ENCODE measurements around the gene PDIA2.

PDIA2 gene

GRCh38 chr16:297832-298231 is 14.9 kb downstream of the PDIA2 start:
- no peak for DNase-seq (ENCODE audit: low read depth in 2 of 2)

GRCh38 chr16:301235-301634 is 18.3 kb downstream of the PDIA2 start:
- DNase-seq (ENCODE audit: low read depth in 2 of 2), result no peak

- DNase-seq (ENCODE audit: low read depth in 2 of 2), result no peak
Observed at GRCh38 chr16:301950-302349, 19.0 kb downstream of the PDIA2 start.

- DNase-seq (ENCODE audit: low read depth in 2 of 2), result no peak
Observed at GRCh38 chr16:303760-304505, 21.0 kb downstream of the PDIA2 start.

- no peak for DNase-seq (ENCODE audit: low read depth in 2 of 2)
Observed at GRCh38 chr16:305916-306626, 23.1 kb downstream of the PDIA2 start.

- no peak for DNase-seq (ENCODE audit: low read depth in 2 of 2)
Observed at GRCh38 chr16:306911-307370, 24.0 kb downstream of the PDIA2 start.

GRCh38 chr16:307691-308312 is 24.8 kb downstream of the PDIA2 start:
- DNase-seq (ENCODE audit: low read depth in 2 of 2), result no peak

GRCh38 chr16:309476-309875 is 26.5 kb downstream of the PDIA2 start:
- DNase-seq (ENCODE audit: low read depth in 2 of 2), result no peak

GRCh38 chr16:311725-312124 is 28.8 kb downstream of the PDIA2 start:
- no peak for DNase-seq (ENCODE audit: low read depth in 2 of 2)

- no peak for DNase-seq (ENCODE audit: low read depth in 2 of 2)
Observed at GRCh38 chr16:314351-314750, 31.4 kb downstream of the PDIA2 start.

- DNase-seq (ENCODE audit: low read depth in 2 of 2), result no peak
Observed at GRCh38 chr16:314795-315299, 31.9 kb downstream of the PDIA2 start.

GRCh38 chr16:316741-317464 is 33.9 kb downstream of the PDIA2 start:
- no peak for DNase-seq (ENCODE audit: low read depth in 2 of 2)

- DNase-seq (ENCODE audit: low read depth in 2 of 2), result no peak
Observed at GRCh38 chr16:317583-317982, 34.6 kb downstream of the PDIA2 start.

GRCh38 chr16:318628-319027 is 35.7 kb downstream of the PDIA2 start:
- DNase-seq (ENCODE audit: low read depth in 2 of 2), result no peak

GRCh38 chr16:320206-320605 is 37.2 kb downstream of the PDIA2 start:
- DNase-seq (ENCODE audit: low read depth in 2 of 2), result no peak

- DNase-seq (ENCODE audit: low read depth in 2 of 2), result no peak
Observed at GRCh38 chr16:321532-321931, 38.6 kb downstream of the PDIA2 start.

GRCh38 chr16:322476-323143 is 39.6 kb downstream of the PDIA2 start:
- no peak for DNase-seq (ENCODE audit: low read depth in 2 of 2)

- no peak for DNase-seq (ENCODE audit: low read depth in 2 of 2)
Observed at GRCh38 chr16:324201-324450, 41.2 kb downstream of the PDIA2 start.

- peak; percentile 21 to 36 for DNase-seq (ENCODE audit: low read depth in 2 of 2)
Observed at GRCh38 chr16:324451-325334, 41.7 kb downstream of the PDIA2 start.

- no peak for DNase-seq (ENCODE audit: low read depth in 2 of 2)
Observed at GRCh38 chr16:325375-326145, 42.6 kb downstream of the PDIA2 start.
